Measurements from ENCODE around the gene ALDH1A3.
"Not testable (repeated sequence)": the region's sequence is repeated elsewhere in the genome, so short reads cannot be mapped to it uniquely, and the experiment has no call there.

The ALDH1A3 gene

GRCh38 chr15:100849021-100849854 is 30.4 kb upstream of the ALDH1A3 start:
- peak overlapping the region; percentile 33; the same call in 1 of the 2 replicates for H3K4me3 ChIP-seq (ENCODE audit: low read length)
- TF ChIP-seq ZNF274 (IDR thresholded peaks at IDR 0.05; ENCODE audit: low read depth, low read length): no peak

- H3K4me3 ChIP-seq (ENCODE audit: low read length): peak overlapping the region; percentile 33; the same call in 1 of the 2 replicates
- no peak for TF ChIP-seq ZNF274 (IDR thresholded peaks at IDR 0.05; ENCODE audit: low read depth, low read length)
Measured at GRCh38 chr15:100849855-100850218, 29.8 kb upstream of the ALDH1A3 start.

- H3K4me3 ChIP-seq (ENCODE audit: low read length): not testable (repeated sequence)
Measured at GRCh38 chr15:100851428-100852015, 28.1 kb upstream of the ALDH1A3 start.

GRCh38 chr15:100852630-100853029 is 27.0 kb upstream of the ALDH1A3 start:
- no peak overlapping the region for H3K4me3 ChIP-seq (ENCODE audit: low read length)
- no peak for TF ChIP-seq ZNF274 (IDR thresholded peaks at IDR 0.05; ENCODE audit: low read depth, low read length)

GRCh38 chr15:100853676-100854440 is 25.8 kb upstream of the ALDH1A3 start:
- no peak overlapping the region for H3K4me3 ChIP-seq (ENCODE audit: low read length)
- TF ChIP-seq ZNF274 (IDR thresholded peaks at IDR 0.05; ENCODE audit: low read depth, low read length): no peak

GRCh38 chr15:100856867-100857266 is 22.8 kb upstream of the ALDH1A3 start:
- H3K4me3 ChIP-seq (ENCODE audit: low read length): no peak overlapping the region
- no peak for TF ChIP-seq ZNF274 (IDR thresholded peaks at IDR 0.05; ENCODE audit: low read depth, low read length)

GRCh38 chr15:100858294-100858693 is 21.3 kb upstream of the ALDH1A3 start:
- no peak overlapping the region for H3K4me3 ChIP-seq (ENCODE audit: low read length)
- no peak for TF ChIP-seq ZNF274 (IDR thresholded peaks at IDR 0.05; ENCODE audit: low read depth, low read length)

GRCh38 chr15:100859970-100860828 is 19.4 kb upstream of the ALDH1A3 start:
- no peak for TF ChIP-seq ZNF274 (IDR thresholded peaks at IDR 0.05; ENCODE audit: low read depth, low read length)
- H3K4me3 ChIP-seq (ENCODE audit: low read length): no peak overlapping the region

GRCh38 chr15:100860829-100861510 is 18.7 kb upstream of the ALDH1A3 start:
- H3K4me3 ChIP-seq (ENCODE audit: low read length): no peak overlapping the region
- no peak for TF ChIP-seq ZNF274 (IDR thresholded peaks at IDR 0.05; ENCODE audit: low read depth, low read length)

- no peak overlapping the region for H3K4me3 ChIP-seq (ENCODE audit: low read length)
- no peak for TF ChIP-seq ZNF274 (IDR thresholded peaks at IDR 0.05; ENCODE audit: low read depth, low read length)
Measured at GRCh38 chr15:100861511-100861991, 18.1 kb upstream of the ALDH1A3 start.

GRCh38 chr15:100862162-100862561 is 17.5 kb upstream of the ALDH1A3 start:
- TF ChIP-seq ZNF274 (IDR thresholded peaks at IDR 0.05; ENCODE audit: low read depth, low read length): no peak
- no peak overlapping the region for H3K4me3 ChIP-seq (ENCODE audit: low read length)

GRCh38 chr15:100863075-100863795 is 16.4 kb upstream of the ALDH1A3 start:
- TF ChIP-seq ZNF274 (IDR thresholded peaks at IDR 0.05; ENCODE audit: low read depth, low read length): no peak
- H3K4me3 ChIP-seq (ENCODE audit: low read length): no peak overlapping the region

All from GM08714 (cell line).